GM11168 (cell line): Measurements from ENCODE around the gene GRIK2.

Experiments
- in situ Hi-C: fragments of 300-500 bp; cut with MboI; formaldehyde crosslinking; loops from one replicate; pipeline ENCODE4 v1.12.0; 2022; ENCODE audit warnings: low sequenced_read_pairs; ENCODE audit not compliant: unreplicated experiment

The GRIK2 gene

DNA sequence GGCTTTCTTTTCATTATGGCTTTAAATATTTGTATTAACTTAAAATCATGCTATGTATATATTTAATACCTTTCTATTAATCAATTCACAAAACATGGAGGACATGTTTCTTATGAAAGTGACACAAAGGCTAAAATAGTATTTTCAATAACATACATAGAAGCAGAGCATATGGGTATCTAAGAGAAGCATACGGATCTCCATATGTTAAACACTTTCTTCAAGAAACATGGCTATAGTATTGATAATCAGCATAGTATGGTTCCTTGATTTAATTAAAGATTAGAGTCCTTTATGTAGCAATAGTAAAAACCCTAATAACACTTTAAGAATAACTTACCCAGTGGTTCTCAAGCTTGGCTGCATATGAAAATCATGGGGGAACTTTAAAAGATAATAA is 58.5 kb downstream of the GRIK2 start:
- in situ Hi-C loops: no loop called here

GRCh38 chr6:101453221-101453620 is 59.7 kb downstream of the GRIK2 start:
- in situ Hi-C loops: no loop called here

DNA sequence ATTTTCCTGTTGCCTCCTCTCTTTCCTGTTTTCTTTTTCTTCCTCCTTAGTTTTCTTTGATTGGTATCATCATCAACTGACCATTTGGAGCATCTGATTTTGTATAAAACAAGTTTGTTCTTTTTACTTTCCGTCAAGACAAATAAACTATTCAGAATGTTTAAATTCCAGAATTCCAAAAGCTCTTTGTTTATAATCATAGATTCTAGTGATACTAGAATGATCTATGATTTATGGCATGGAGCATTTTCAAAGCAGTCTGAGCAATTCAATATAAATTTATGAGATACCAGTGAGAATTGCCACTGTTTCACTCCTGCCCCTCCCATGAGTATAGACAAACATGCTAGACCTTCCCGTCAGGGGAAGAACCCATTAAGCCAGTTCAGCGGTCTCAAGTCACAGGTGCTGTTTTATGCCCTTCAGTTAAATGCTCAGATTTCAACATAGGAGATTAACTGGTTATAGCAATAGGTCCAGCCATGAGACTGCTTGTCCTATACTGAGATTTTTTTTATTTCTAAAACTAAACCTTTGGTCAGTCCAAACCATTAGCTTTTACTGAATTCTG is 60.7 kb downstream of the GRIK2 start:
- in situ Hi-C loops: no loop called here

- in situ Hi-C loops: no loop called here
Observed at GRCh38 chr6:101458336-101458735, 64.8 kb downstream of the GRIK2 start.

GRCh38 chr6:101458826-101459225 is 65.3 kb downstream of the GRIK2 start:
- in situ Hi-C loops: no loop called here

- in situ Hi-C loops: no loop called here
Observed at GRCh38 chr6:101462576-101462975, 69.1 kb downstream of the GRIK2 start.

DNA sequence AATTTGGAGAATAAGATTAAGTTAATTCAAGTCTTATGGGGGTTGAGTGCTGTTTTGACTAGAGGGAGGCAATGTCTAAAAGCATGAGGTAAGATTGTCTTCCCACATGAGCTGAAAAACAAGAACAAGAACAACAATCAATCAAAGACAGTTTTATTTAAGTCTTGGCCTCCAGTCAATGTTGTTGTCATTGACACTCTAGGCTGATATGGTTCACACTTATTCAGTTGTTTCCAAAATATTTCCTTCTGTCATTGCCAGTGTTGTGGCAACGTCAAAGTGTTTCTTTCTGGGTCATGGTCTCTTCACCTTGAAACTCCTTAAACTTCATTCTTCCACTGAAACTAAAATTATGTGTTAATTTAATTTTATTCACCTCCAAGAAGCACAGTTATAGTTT is 72.4 kb downstream of the GRIK2 start:
- in situ Hi-C loops: no loop called here

- in situ Hi-C loops: no loop called here
Observed at GRCh38 chr6:101477436-101477835, 83.9 kb downstream of the GRIK2 start.

- in situ Hi-C loops: no loop called here
Observed at GRCh38 chr6:101478891-101479290, 85.4 kb downstream of the GRIK2 start.

- in situ Hi-C loops: no loop called here
Observed at GRCh38 chr6:101482606-101483005, 89.1 kb downstream of the GRIK2 start.

GRCh38 chr6:101484781-101485180 is 91.3 kb downstream of the GRIK2 start:
- in situ Hi-C loops: no loop called here

- in situ Hi-C loops: no loop called here
Observed at GRCh38 chr6:101486124-101486523, 92.6 kb downstream of the GRIK2 start.

DNA sequence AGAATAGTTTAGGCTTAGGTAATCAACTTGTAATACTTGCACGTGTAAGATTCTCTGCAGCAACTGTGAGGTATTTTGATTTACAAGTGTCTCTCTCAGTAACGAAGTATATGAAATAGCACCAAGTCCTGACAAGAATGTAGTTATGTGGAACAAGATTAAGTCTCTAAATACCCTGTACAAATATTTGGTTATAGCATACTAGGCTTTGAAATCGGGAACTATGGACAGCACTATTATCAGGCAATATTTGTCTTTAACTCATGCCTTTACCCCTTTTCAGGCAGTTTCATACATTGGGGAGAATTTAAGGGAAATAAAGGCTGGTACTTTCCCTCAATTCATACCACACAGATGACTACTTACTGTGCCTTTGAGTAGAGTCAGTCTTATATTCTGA is 93.2 kb downstream of the GRIK2 start:
- in situ Hi-C loops: no loop called here

DNA sequence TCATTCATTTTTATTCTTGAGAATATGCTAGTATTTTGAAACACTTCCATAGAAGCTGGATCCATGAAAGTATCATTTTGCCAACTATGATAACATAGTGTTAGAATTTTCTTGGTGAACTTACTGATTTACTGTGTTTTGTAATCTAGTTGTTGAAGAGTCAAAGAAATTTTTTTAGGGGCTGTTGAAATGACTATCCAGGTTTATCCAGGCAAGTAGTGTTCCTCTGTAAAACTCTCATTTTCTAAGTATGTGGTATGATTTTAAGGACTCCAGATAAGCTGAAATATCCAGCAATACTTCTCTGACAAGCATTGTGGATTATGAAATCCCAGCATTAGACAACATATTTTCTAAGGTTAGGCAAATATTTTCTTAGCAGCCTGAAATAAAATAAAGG is 95.9 kb downstream of the GRIK2 start:
- in situ Hi-C loops: no loop called here

GRCh38 chr6:101490857-101491256 is 97.3 kb downstream of the GRIK2 start:
- in situ Hi-C loops: no loop called here

GRCh38 chr6:101502818-101503217 is 109.3 kb downstream of the GRIK2 start:
- in situ Hi-C loops: no loop called here

GRCh38 chr6:101509536-101509935 is 116.0 kb downstream of the GRIK2 start:
- in situ Hi-C loops: no loop called here

GRCh38 chr6:101513181-101513580 is 119.7 kb downstream of the GRIK2 start:
- in situ Hi-C loops: no loop called here

DNA sequence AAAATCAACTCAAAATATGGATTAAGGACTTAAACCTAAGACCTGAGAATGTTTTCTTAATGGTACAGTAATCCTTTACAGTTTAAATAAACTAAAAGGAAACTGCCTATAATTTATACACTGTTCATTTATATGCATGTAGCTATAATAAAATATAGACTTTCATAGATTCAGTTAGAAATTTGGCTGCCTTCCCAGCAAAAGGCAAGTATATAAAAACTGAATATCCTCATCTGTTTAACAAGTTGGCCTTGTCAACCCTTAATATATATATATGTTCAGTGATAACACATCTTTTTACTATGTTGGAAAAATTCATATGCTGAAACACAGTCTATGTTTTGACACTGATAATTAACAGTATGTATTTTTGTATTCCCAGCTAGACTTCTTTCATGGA is 123.1 kb downstream of the GRIK2 start:
- in situ Hi-C loops: no loop called here

- in situ Hi-C loops: no loop called here
Observed at GRCh38 chr6:101517632-101518031, 124.1 kb downstream of the GRIK2 start.

- in situ Hi-C loops: no loop called here
Observed at GRCh38 chr6:101522254-101522653, 128.7 kb downstream of the GRIK2 start.

GRCh38 chr6:101527467-101527866 is 134.0 kb downstream of the GRIK2 start:
- in situ Hi-C loops: no loop called here

GRCh38 chr6:101528801-101529200 is 135.3 kb downstream of the GRIK2 start:
- in situ Hi-C loops: no loop called here
